ENCODE data around the gene SPOCK2.

The SPOCK2 gene

GRCh38 chr10:72080042-72080975 lies 8.0 kb downstream of the SPOCK2 start:
- CTCF ChIA-PET: interaction anchor here (0.6 kb wide), 1 partner anchor 46 kb away, joined by 3 read pairs; no protein-coding TSS in a partner anchor

GRCh38 chr10:72079356-72079755 lies 9.0 kb downstream of the SPOCK2 start:
- no peak for TF ChIP-seq CTCF (conservative IDR thresholded peaks at IDR 0.05; ENCODE audit: low read depth)
- H3K27ac ChIP-seq: no peak overlapping the region
- ChIA-PET POLR2A (ENCODE audit: low non-redundant PET) (no interaction called here), CTCF (interaction anchor here (0.6 kb wide), 1 partner anchor 47 kb away, joined by 3 read pairs; no protein-coding TSS in a partner anchor)
- no peak for DNase-seq (ENCODE audit: low spot score)

More at GRCh38 chr10:72080042-72080975, 8.0 kb downstream of the SPOCK2 start:
- DNase-seq (ENCODE audit: low spot score): peak; percentile 57
- no peak for TF ChIP-seq CTCF (conservative IDR thresholded peaks at IDR 0.05; ENCODE audit: low read depth)
- H3K27ac ChIP-seq: no peak overlapping the region
- POLR2A ChIA-PET (ENCODE audit: low non-redundant PET): interaction anchor here (0.5 kb wide), 1 partner anchor 14 kb away, joined by 4 read pairs; no protein-coding TSS in a partner anchor

- no peak for DNase-seq (ENCODE audit: low spot score)
- H3K27ac ChIP-seq: no peak overlapping the region
- ChIA-PET CTCF (interaction anchor here (0.6 to 0.7 kb wide), 2 partner anchors 14 to 32 kb away, joined by 3 to 4 read pairs; no protein-coding TSS in a partner anchor), POLR2A (ENCODE audit: low non-redundant PET) (no interaction called here)
- TF ChIP-seq CTCF (conservative IDR thresholded peaks at IDR 0.05; ENCODE audit: low read depth): no peak
Measured at GRCh38 chr10:72077275-72077990, 10.9 kb downstream of the SPOCK2 start.

- DNase-seq (ENCODE audit: low spot score): no peak
- no peak overlapping the region for H3K27ac ChIP-seq
- POLR2A ChIA-PET (ENCODE audit: low non-redundant PET): no interaction called here
- no peak for TF ChIP-seq CTCF (conservative IDR thresholded peaks at IDR 0.05; ENCODE audit: low read depth)
- CTCF ChIA-PET: interaction anchor here (0.5 to 0.7 kb wide), 5 partner anchors 9 to 32 kb away, joined by 3 to 4 read pairs (median 3); no protein-coding TSS in a partner anchor
Measured at GRCh38 chr10:72076756-72077155, 11.6 kb downstream of the SPOCK2 start.

- no peak overlapping the region for H3K27ac ChIP-seq
- no peak for DNase-seq (ENCODE audit: low spot score)
- ChIA-PET CTCF (no interaction called here), POLR2A (ENCODE audit: low non-redundant PET) (no interaction called here)
- no peak for TF ChIP-seq CTCF (conservative IDR thresholded peaks at IDR 0.05; ENCODE audit: low read depth)
Measured at GRCh38 chr10:72075376-72076115, 12.8 kb downstream of the SPOCK2 start.

All from RWPE1 (cell line).